Effector memory CD8-positive, alpha-beta T cell (primary cell): ENCODE measurements around the gene ATP1A4.

Experiments used
- ATAC-seq: fragments of 150-1000 bp; cut with Tn5 transposase; replicated peaks from 2 replicates; pipeline ENCODE4 v1.10.0; 2021; ENCODE audit warnings: mild to moderate bottlenecking, moderate library complexity
- DNase-seq, 3 experiments: peaks; one replicate each; pipeline ENCODE4 v3.0.0; 2021
- H3K27ac Mint-ChIP-seq, 2 donors: one replicate each; pipeline ENCODE4 v1.8.0; 2022; ENCODE audit warnings: mild to moderate bottlenecking in 2 of 2, mixed read lengths in 2 of 2, moderate library complexity in 2 of 2
- H3K27me3 Mint-ChIP-seq, 2 donors: one replicate each; pipeline ENCODE4 v1.8.0; 2022; ENCODE audit warnings: mixed read lengths in 2 of 2
- H3K36me3 Mint-ChIP-seq: one replicate; pipeline ENCODE4 v1.8.0; 2022; ENCODE audit warnings: mild to moderate bottlenecking, moderate library complexity, mixed read lengths; ENCODE audit not compliant: insufficient read depth
- H3K4me1 Mint-ChIP-seq, 2 donors: one replicate each; pipeline ENCODE4 v1.8.0; 2022; ENCODE audit warnings: low read depth in 2 of 2, mixed read lengths in 2 of 2
- H3K4me3 Mint-ChIP-seq, 2 donors: one replicate each; pipeline ENCODE4 v1.8.0; 2022; ENCODE audit warnings: mild to moderate bottlenecking in 2 of 2, mixed read lengths in 2 of 2, moderate library complexity in 2 of 2
- H3K9me3 Mint-ChIP-seq, 2 donors: one replicate each; pipeline ENCODE4 v1.8.0; 2022; ENCODE audit warnings: mixed read lengths in 2 of 2

ATP1A4 gene

DNA sequence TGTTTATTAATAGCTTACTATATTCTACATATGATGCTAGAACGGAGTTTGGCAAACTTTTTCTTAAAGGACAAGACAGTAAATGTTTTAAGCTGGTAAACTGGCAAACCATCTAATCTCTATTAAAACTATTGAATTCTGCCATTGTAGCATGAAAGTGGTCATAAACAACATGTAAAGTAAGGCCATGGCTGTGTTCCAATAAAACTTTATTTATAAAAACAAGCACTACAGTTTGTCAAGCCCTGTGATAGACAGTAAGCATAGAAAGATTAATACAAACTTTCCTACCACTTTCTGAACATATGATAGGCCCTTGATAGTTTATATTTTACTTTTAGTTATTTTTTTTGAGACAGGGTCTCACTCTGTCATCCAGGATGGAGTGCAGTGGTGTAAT, 76.2 kb downstream of the ATP1A4 start:
- Mint-ChIP-seq H3K4me1 (no peaks in the 10 kb centered on the region), H3K4me3 (no peak overlapping the region), H3K36me3 (peaks cover 65% of the 10 kb centered on the region), H3K27ac (no peak overlapping the region), H3K27me3 (no peaks in the 10 kb centered on the region), H3K9me3 (no peaks in the 10 kb centered on the region)
- no peak for DNase-seq
- no peak for ATAC-seq

DNA sequence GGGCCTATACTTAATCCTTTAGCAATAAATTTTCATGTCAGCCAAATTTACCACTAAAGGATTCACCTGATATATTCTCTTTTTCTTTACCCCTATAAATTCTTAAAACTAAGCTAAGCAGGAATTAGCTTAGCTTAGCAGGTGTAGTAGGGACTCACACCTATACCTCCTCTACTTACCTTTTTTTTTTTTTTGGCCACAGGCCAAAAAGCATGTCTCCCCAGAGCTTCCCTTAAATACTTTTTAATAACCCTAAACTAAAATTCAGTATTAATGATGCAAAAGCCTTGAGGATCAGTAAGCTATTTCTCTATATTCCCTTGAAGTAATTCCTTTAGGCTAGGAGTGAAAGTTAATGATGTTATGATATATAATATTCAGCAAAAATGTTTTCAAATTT, 77.0 kb downstream of the ATP1A4 start:
- Mint-ChIP-seq H3K4me3 (no peak overlapping the region), H3K27ac (peak overlapping the region in 1 of 2 donors; percentile 49), H3K4me1 (no peaks in the 10 kb centered on the region), H3K36me3 (peaks cover 64% of the 10 kb centered on the region), H3K27me3 (no peaks in the 10 kb centered on the region), H3K9me3 (no peaks in the 10 kb centered on the region)
- ATAC-seq (no peak), DNase-seq (no peak)

DNA sequence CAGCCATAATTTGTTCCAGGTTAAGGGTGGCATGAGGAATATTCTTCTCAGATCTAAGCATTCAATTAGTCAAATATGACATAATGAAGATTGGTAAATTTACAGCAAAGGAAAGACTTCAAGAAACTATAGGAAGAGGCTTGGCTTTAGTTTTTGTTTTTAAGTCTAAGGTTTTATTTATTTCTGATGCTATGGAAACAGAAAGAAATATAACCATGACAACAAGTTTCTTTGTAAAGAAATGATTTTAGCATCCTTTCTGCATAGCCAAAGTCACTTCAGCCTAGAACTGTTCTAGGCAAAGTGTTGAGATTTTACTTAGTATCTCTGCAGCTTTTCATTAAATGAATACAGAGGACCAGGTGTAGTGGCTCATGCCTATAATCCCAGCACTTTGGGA, 81.5 kb downstream of the ATP1A4 start:
- ATAC-seq: peak; percentile 31
- Mint-ChIP-seq H3K4me1 (peaks cover 0 to 8% of the 10 kb centered on the region in 2 donors), H3K9me3 (no peaks in the 10 kb centered on the region), H3K27me3 (no peaks in the 10 kb centered on the region), H3K4me3 (no peak overlapping the region), H3K27ac (peak overlapping the region in 1 of 2 donors; percentile 64), H3K36me3 (peaks cover 78% of the 10 kb centered on the region)
- DNase-seq: no peak
